Measurements from ENCODE around the gene ZFP36L2. TPM values are rescaled to one million over a fixed set of nuclear protein-coding genes. Genes with fewer than 3 reads are reported as not detected.

ZFP36L2 gene
- total and polyA plus RNA-seq, 10 donors: 72.4 to 223 (median 119) TPM

DNA sequence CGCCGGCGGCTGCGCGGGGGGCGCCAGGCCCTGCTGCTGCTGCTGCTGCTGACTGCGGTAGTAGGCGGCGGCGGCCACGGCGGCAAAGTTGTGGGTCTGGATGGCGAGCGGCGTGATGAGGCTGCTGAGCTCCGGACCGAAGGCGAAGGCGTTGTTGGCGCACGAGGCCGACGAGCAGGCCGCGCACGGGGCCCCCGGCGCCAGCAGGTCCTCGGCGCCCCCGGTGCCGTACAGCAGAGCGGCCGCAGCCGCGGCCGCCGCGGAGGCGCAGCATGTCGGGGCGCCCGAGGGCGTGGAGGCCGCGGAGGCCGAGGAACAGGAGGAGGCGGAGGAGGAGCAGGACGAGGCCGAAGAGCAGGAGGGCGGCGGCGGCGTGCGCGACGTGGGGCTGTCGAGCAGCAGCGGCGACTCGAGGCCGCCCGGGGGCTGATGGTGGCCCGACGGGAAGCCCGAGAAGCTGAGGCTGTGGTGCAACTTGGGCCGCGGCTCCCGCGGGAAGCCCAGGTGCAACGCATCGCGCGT is 1.8 kb downstream of the ZFP36L2 start:
- H3K4me1 ChIP-seq: peaks cover 34 to 66% (median 64%) of the 10 kb centered on the region in 6 donors
- DNase-seq: peak; percentile 91

GRCh38 chr2:43224131-43224570 is 2.3 kb downstream of the ZFP36L2 start:
- no peaks in the 10 kb centered on the region for H3K9me3 ChIP-seq
- 0 to 1% (median 1%) methylated on average over 8 to 41 of the region's 41 CpGs for WGBS, 5 donors
- peaks cover 0 to 50% (median 28%) of the 10 kb centered on the region in 6 donors for H3K36me3 ChIP-seq
- intact Hi-C loops (cut with DNase I; ENCODE audit: low total_unique reads): loop anchor here (5.0 to 10.0 kb wide), 2 partner anchors 92 to 249 kb away; no protein-coding TSS in a partner anchor
- no peaks in the 10 kb centered on the region for H3K27me3 ChIP-seq (replicated peaks in 1 of 7)
- DNase-seq: peak; percentile 93
- TF ChIP-seq POLR2AphosphoS5 (IDR thresholded peaks at IDR 0.05) (peak; percentile 92 to 97 (median 93)), POLR2A (IDR thresholded peaks at IDR 0.05) (peak in 2 of 3 donors; percentile 40 to 48)
- TF ChIP-seq, protein P1, sequence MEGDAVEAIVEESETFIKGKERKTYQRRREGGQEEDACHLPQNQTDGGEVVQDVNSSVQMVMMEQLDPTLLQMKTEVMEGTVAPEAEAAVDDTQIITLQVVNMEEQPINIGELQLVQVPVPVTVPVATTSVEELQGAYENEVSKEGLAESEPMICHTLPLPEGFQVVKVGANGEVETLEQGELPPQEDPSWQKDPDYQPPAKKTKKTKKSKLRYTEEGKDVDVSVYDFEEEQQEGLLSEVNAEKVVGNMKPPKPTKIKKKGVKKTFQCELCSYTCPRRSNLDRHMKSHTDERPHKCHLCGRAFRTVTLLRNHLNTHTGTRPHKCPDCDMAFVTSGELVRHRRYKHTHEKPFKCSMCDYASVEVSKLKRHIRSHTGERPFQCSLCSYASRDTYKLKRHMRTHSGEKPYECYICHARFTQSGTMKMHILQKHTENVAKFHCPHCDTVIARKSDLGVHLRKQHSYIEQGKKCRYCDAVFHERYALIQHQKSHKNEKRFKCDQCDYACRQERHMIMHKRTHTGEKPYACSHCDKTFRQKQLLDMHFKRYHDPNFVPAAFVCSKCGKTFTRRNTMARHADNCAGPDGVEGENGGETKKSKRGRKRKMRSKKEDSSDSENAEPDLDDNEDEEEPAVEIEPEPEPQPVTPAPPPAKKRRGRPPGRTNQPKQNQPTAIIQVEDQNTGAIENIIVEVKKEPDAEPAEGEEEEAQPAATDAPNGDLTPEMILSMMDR (IDR thresholded peaks at IDR 0.05 in 8 of 11, conservative IDR thresholded peaks at IDR 0.05 in 3 of 11): peak in 7 of 11 experiments; percentile 32 to 62 (median 44)
- peak overlapping the region; percentile 93 to 100 (median 99) for H3K27ac ChIP-seq
- H3K4me1 ChIP-seq: peaks cover 30 to 66% (median 64%) of the 10 kb centered on the region in 6 donors
- H3K4me3 ChIP-seq: peak overlapping the region; percentile 73 to 99 (median 90)

More for the DNA sequence above, 1.8 kb downstream of the ZFP36L2 start:
- 0 to 1% (median 0%) methylated on average over 18 to 74 of the region's 74 CpGs for WGBS, 5 donors
- H3K36me3 ChIP-seq: peaks cover 0 to 50% (median 28%) of the 10 kb centered on the region in 6 donors
- intact Hi-C loops (cut with DNase I; ENCODE audit: low total_unique reads): loop anchor here (5.0 to 10.0 kb wide), 3 partner anchors 92 to 272 kb away; no protein-coding TSS in a partner anchor
- peak overlapping the region; percentile 93 to 100 (median 99) for H3K27ac ChIP-seq
- H3K4me3 ChIP-seq: peak overlapping the region; percentile 73 to 99 (median 90)
- no peaks in the 10 kb centered on the region for H3K9me3 ChIP-seq
- no peak for TF ChIP-seq POLR2AphosphoS5 (IDR thresholded peaks at IDR 0.05)
- TF ChIP-seq POLR2A (IDR thresholded peaks at IDR 0.05): no peak
- TF ChIP-seq, protein P1 (IDR thresholded peaks at IDR 0.05 in 8 of 11, conservative IDR thresholded peaks at IDR 0.05 in 3 of 11): no peak
- no peaks in the 10 kb centered on the region for H3K27me3 ChIP-seq (replicated peaks in 1 of 7)

DNA sequence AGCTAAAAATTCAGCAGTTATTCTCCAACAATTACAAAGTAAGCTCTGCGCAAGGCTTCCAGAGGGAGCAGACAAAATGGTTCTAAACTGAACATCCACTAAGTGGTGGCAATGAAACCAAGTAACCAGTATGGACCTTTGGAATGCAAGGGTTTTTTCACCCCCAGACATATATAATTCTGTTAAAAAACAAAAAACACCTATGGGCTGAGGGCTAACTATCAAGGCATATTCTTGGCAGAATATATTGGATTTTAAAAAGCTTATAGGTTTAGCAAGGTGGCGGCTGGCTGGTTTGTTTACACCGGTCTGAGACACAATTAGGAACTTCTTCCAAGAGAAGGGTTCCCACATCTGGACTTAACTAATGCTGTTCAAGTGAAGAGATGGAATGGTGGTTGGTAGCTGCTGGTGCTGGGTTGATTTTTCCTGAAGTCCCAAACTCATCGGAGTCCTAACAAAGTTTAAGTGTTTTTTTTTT is 2.8 kb downstream of the ZFP36L2 start:
- Histone ChIP-seq H3K4me1 (peaks cover 25 to 66% (median 64%) of the 10 kb centered on the region in 6 donors), H3K27ac (peak overlapping the region; percentile 93 to 100 (median 99)), H3K9me3 (no peaks in the 10 kb centered on the region), H3K36me3 (peaks cover 0 to 50% (median 28%) of the 10 kb centered on the region in 6 donors), H3K4me3 (peak overlapping the region; percentile 73 to 99 (median 90)), H3K27me3 (replicated peaks in 1 of 7) (no peaks in the 10 kb centered on the region)
- DNase-seq: peak; percentile 24
- WGBS, 5 donors: 2 to 5% (median 3%) methylated on average over 4 of the region's 4 CpGs
- TF ChIP-seq POLR2AphosphoS5 (IDR thresholded peaks at IDR 0.05) (peak in 1 of 3 donors; percentile 75), POLR2A (IDR thresholded peaks at IDR 0.05) (no peak)
- TF ChIP-seq, protein P1 (IDR thresholded peaks at IDR 0.05 in 8 of 11, conservative IDR thresholded peaks at IDR 0.05 in 3 of 11): no peak
- intact Hi-C loops (cut with DNase I; ENCODE audit: low total_unique reads): loop anchor here (5.0 to 10.0 kb wide), 2 partner anchors 91 to 249 kb away; no protein-coding TSS in a partner anchor

All from spleen (tissue), 11 donors.